Endometrium (tissue), 2 donors: ENCODE data around the gene CCDC33.
A peak's percentile ranks its signal among the peaks of the same experiment; 100 is the strongest.

ENCODE experiments used
- FAIRE-seq: peaks from 2 replicates; lab custom pipeline; 2012; peaks lifted over from hg19 to GRCh38; lab: Jason Lieb, UNC
- donor health status: control.
- donor health status: control.

Gene CCDC33

GRCh38 chr15:74314795-74315438 lies 78.8 kb downstream of the CCDC33 start:
- no peak for FAIRE-seq

- no peak for FAIRE-seq
These were observed 79.5 kb downstream of the CCDC33 start for GRCh38 chr15:74315626-74316025.

- FAIRE-seq: no peak
These were observed 80.0 kb downstream of the CCDC33 start for GRCh38 chr15:74316141-74316540.

GRCh38 chr15:74317820-74318375 lies 81.8 kb downstream of the CCDC33 start:
- FAIRE-seq: peak; percentile 69

- FAIRE-seq: no peak
These were observed 82.4 kb downstream of the CCDC33 start for GRCh38 chr15:74318376-74319137.

GRCh38 chr15:74319138-74319460 lies 83.0 kb downstream of the CCDC33 start:
- FAIRE-seq: no peak

GRCh38 chr15:74319596-74320351 lies 83.6 kb downstream of the CCDC33 start:
- FAIRE-seq: no peak

- no peak for FAIRE-seq
These were observed 84.5 kb downstream of the CCDC33 start for GRCh38 chr15:74320352-74321247.

- no peak for FAIRE-seq
These were observed 86.5 kb downstream of the CCDC33 start for GRCh38 chr15:74322558-74323180.

- no peak for FAIRE-seq
These were observed 88.6 kb downstream of the CCDC33 start for GRCh38 chr15:74324714-74325113.

- no peak for FAIRE-seq
These were observed 90.6 kb downstream of the CCDC33 start for GRCh38 chr15:74326746-74327145.

GRCh38 chr15:74327756-74328155 lies 91.6 kb downstream of the CCDC33 start:
- no peak for FAIRE-seq

- FAIRE-seq: no peak
These were observed 92.4 kb downstream of the CCDC33 start for GRCh38 chr15:74328331-74329056.

GRCh38 chr15:74330861-74331408 lies 94.8 kb downstream of the CCDC33 start:
- no peak for FAIRE-seq

- FAIRE-seq: no peak
These were observed 95.9 kb downstream of the CCDC33 start for GRCh38 chr15:74332011-74332410.

GRCh38 chr15:74332611-74333010 lies 96.5 kb downstream of the CCDC33 start:
- no peak for FAIRE-seq

- FAIRE-seq: no peak
These were observed 97.0 kb downstream of the CCDC33 start for GRCh38 chr15:74333093-74333492.

- FAIRE-seq: no peak
These were observed 97.5 kb downstream of the CCDC33 start for GRCh38 chr15:74333662-74334061.

GRCh38 chr15:74334127-74334526 lies 98.0 kb downstream of the CCDC33 start:
- no peak for FAIRE-seq

GRCh38 chr15:74335396-74335795 lies 99.3 kb downstream of the CCDC33 start:
- FAIRE-seq: no peak
